ENCODE data around the gene TMEM120B. TPM values are rescaled to one million over a fixed set of nuclear protein-coding genes. Genes with fewer than 3 reads are reported as not detected.

TMEM120B gene
- polyA plus RNA-seq, 1 donor from 2014 or later, result 9.8 TPM

DNA sequence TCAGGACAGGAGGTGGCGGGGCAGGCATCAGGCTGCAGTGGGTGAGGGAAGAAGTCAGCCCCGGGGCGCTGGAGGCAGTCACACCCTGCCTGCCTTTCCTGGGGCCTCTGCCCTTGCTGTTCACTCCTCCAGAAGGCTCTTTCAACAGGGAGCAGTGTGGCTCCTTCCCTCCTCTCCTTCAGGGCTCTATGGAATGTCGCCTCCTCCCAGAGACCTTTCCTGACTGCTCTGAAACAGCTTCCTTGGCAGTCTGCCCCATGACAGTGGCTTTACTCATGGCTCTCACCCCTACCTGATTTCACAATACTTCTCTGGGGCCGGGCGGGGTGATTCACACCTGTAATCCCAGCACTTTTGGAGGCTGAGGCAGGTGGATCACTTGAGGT lies 73.9 kb downstream of the TMEM120B start:
- Histone ChIP-seq H3K79me2 (replicated peaks; ENCODE audit: insufficient read depth, low read length) (no peaks in the 10 kb centered on the region), H2AFZ (ENCODE audit: low read depth, low read length) (no peak overlapping the region), H3K4me2 (ENCODE audit: low read length) (no peak overlapping the region), H3K27me3 (ENCODE audit: insufficient read depth, low read depth, low read length) (no peaks in the 10 kb centered on the region), H3K9me3 (ENCODE audit: low read length) (no peaks in the 10 kb centered on the region), H3K9ac (ENCODE audit: low read length) (no peak overlapping the region), H3K9me2 (ENCODE audit: insufficient read depth, low read length) (no peaks in the 10 kb centered on the region), H3K36me3 (ENCODE audit: insufficient read depth, low read length) (no peaks in the 10 kb centered on the region), H3F3A (ENCODE audit: insufficient read depth, low read length, poor library complexity, severe bottlenecking) (no peaks in the 10 kb centered on the region), H3K27ac (ENCODE audit: low read length) (no peak overlapping the region), H3K4me3 (ENCODE audit: low read length) (no peak overlapping the region), H4K20me1 (ENCODE audit: insufficient read depth) (no peaks in the 10 kb centered on the region)
- TF ChIP-seq SMC3 (conservative IDR thresholded peaks at IDR 0.05; ENCODE audit: poor library complexity) (no peak), TAF1 (IDR thresholded peaks at IDR 0.05; ENCODE audit: low read depth) (no peak), CTCF (IDR thresholded peaks at IDR 0.05; ENCODE audit: poor library complexity, severe bottlenecking) (no peak), MXI1 (conservative IDR thresholded peaks at IDR 0.05; ENCODE audit: poor library complexity, severe bottlenecking) (no peak), EZH2 (IDR thresholded peaks at IDR 0.05; ENCODE audit: borderline replicate concordance, insufficient read depth, low read length, poor library complexity, severe bottlenecking) (no peak), RAD21 (conservative IDR thresholded peaks at IDR 0.05) (no peak), EP300 (conservative IDR thresholded peaks at IDR 0.05; ENCODE audit: poor library complexity, severe bottlenecking) (no peak), REST (IDR thresholded peaks at IDR 0.05; ENCODE audit: borderline replicate concordance) (no peak), POLR2AphosphoS5 (IDR thresholded peaks at IDR 0.05) (no peak)

- H4K20me1 ChIP-seq (ENCODE audit: insufficient read depth), result no peaks in the 10 kb centered on the region
- no peak overlapping the region for H3K9ac ChIP-seq (ENCODE audit: low read length)
- no peak overlapping the region for H3K27ac ChIP-seq (ENCODE audit: low read length)
- TF ChIP-seq CTCF (IDR thresholded peaks at IDR 0.05; ENCODE audit: poor library complexity, severe bottlenecking), result no peak
- no peak for TF ChIP-seq TAF1 (IDR thresholded peaks at IDR 0.05; ENCODE audit: low read depth)
- no peak for TF ChIP-seq REST (IDR thresholded peaks at IDR 0.05; ENCODE audit: borderline replicate concordance)
- no peak for TF ChIP-seq SMC3 (conservative IDR thresholded peaks at IDR 0.05; ENCODE audit: poor library complexity)
- TF ChIP-seq EZH2 (IDR thresholded peaks at IDR 0.05; ENCODE audit: borderline replicate concordance, insufficient read depth, low read length, poor library complexity, severe bottlenecking), result no peak
- no peak for TF ChIP-seq MXI1 (conservative IDR thresholded peaks at IDR 0.05; ENCODE audit: poor library complexity, severe bottlenecking)
- TF ChIP-seq RAD21 (conservative IDR thresholded peaks at IDR 0.05), result no peak
- TF ChIP-seq POLR2AphosphoS5 (IDR thresholded peaks at IDR 0.05), result no peak
- no peak for TF ChIP-seq EP300 (conservative IDR thresholded peaks at IDR 0.05; ENCODE audit: poor library complexity, severe bottlenecking)
- no peak overlapping the region for H2AFZ ChIP-seq (ENCODE audit: low read depth, low read length)
- H3F3A ChIP-seq (ENCODE audit: insufficient read depth, low read length, poor library complexity, severe bottlenecking), result no peaks in the 10 kb centered on the region
- no peak overlapping the region for H3K4me3 ChIP-seq (ENCODE audit: low read length)
- no peak overlapping the region for H3K4me2 ChIP-seq (ENCODE audit: low read length)
- peaks cover 2% of the 10 kb centered on the region for H3K27me3 ChIP-seq (ENCODE audit: insufficient read depth, low read depth, low read length)
- no peaks in the 10 kb centered on the region for H3K36me3 ChIP-seq (ENCODE audit: insufficient read depth, low read length)
- H3K9me3 ChIP-seq (ENCODE audit: low read length), result no peaks in the 10 kb centered on the region
- H3K9me2 ChIP-seq (ENCODE audit: insufficient read depth, low read length), result no peaks in the 10 kb centered on the region
- H3K79me2 ChIP-seq (replicated peaks; ENCODE audit: insufficient read depth, low read length), result no peaks in the 10 kb centered on the region
Measured at GRCh38 chr12:121787063-121788025, 74.8 kb downstream of the TMEM120B start.
